Activated CD8-positive, alpha-beta memory T cell treated with anti-CD3 and anti-CD28 coated beads for 24 hours (primary cell): ENCODE results near the gene TDO2.
"Not testable (repeated sequence)": the region's sequence is repeated elsewhere in the genome, so short reads cannot be mapped to it uniquely, and the experiment has no call there.

ENCODE experiments used
- DNase-seq: peaks from one replicate; pipeline ENCODE4 v3.0.0-alpha.2; 2020

The TDO2 gene

GRCh38 chr4:155908187-155909139 lies 5.0 kb downstream of the TDO2 start:
- no peak for DNase-seq

- DNase-seq: no peak
Observed at GRCh38 chr4:155909615-155910226, 6.2 kb downstream of the TDO2 start.

- DNase-seq: no peak
Observed at GRCh38 chr4:155911905-155912304, 8.4 kb downstream of the TDO2 start.

GRCh38 chr4:155914782-155915181 lies 11.3 kb downstream of the TDO2 start:
- no peak for DNase-seq

- no peak for DNase-seq
Observed at GRCh38 chr4:155921597-155921996, 18.1 kb downstream of the TDO2 start.

- no peak for DNase-seq
Observed at GRCh38 chr4:155924637-155925036, 21.1 kb downstream of the TDO2 start.

GRCh38 chr4:155929833-155930232 lies 26.3 kb downstream of the TDO2 start:
- DNase-seq: no peak

GRCh38 chr4:155930330-155930729 lies 26.8 kb downstream of the TDO2 start:
- DNase-seq: no peak

GRCh38 chr4:155931634-155932033 lies 28.1 kb downstream of the TDO2 start:
- no peak for DNase-seq

- not testable (repeated sequence) for DNase-seq
Observed at GRCh38 chr4:155934634-155935033, 31.1 kb downstream of the TDO2 start.

GRCh38 chr4:155935389-155935986 lies 32.0 kb downstream of the TDO2 start:
- no peak for DNase-seq

GRCh38 chr4:155941085-155941790 lies 37.7 kb downstream of the TDO2 start:
- no peak for DNase-seq

GRCh38 chr4:155941820-155942219 lies 38.3 kb downstream of the TDO2 start:
- no peak for DNase-seq

- no peak for DNase-seq
Observed at GRCh38 chr4:155943605-155944291, 40.3 kb downstream of the TDO2 start.

- DNase-seq: no peak
Observed at GRCh38 chr4:155944516-155944915, 41.0 kb downstream of the TDO2 start.

GRCh38 chr4:155946486-155946885 lies 43.0 kb downstream of the TDO2 start:
- no peak for DNase-seq

- no peak for DNase-seq
Observed at GRCh38 chr4:155948541-155948940, 45.0 kb downstream of the TDO2 start.

- no peak for DNase-seq
Observed at GRCh38 chr4:155950461-155950860, 47.0 kb downstream of the TDO2 start.

GRCh38 chr4:155952501-155952901 lies 49.0 kb downstream of the TDO2 start:
- no peak for DNase-seq

- DNase-seq: peak; percentile 90
Observed at GRCh38 chr4:155953151-155954117, 49.9 kb downstream of the TDO2 start, which contains the start of gene CTSO. Gene CTSO (minus strand): TSS chr4:155953866. CDS start chr4:155953847, 19 bp downstream.

- DNase-seq: no peak
Observed at GRCh38 chr4:155954118-155954685, 50.7 kb downstream of the TDO2 start.
